Type B pancreatic cell (in vitro differentiated cells): ENCODE results near the gene TMEM217. TPM values are rescaled to one million over a fixed set of nuclear protein-coding genes. Genes with fewer than 3 reads are reported as not detected.
A peak's percentile ranks its signal among the peaks of the same experiment; 100 is the strongest.
"Not testable (repeated sequence)": the region's sequence is repeated elsewhere in the genome, so short reads cannot be mapped to it uniquely, and the experiment has no call there.

ENCODE experiments used
- DNase-seq: peaks from one replicate; pipeline ENCODE4 v3.0.0; 2021; ENCODE audit warnings: mixed read lengths; ENCODE audit not compliant: unreplicated experiment; ENCODE audit errors: extremely low spot score
- H3K27ac Mint-ChIP-seq: 2 replicates; pipeline ENCODE4 v1.8.0; 2021; ENCODE audit warnings: mild to moderate bottlenecking, mixed read lengths
- H3K27me3 Mint-ChIP-seq: 2 replicates; pipeline ENCODE4 v1.8.0; 2021; ENCODE audit warnings: mixed read lengths
- H3K36me3 Mint-ChIP-seq: 2 replicates; pipeline ENCODE4 v1.8.0; 2021; ENCODE audit warnings: mixed read lengths
- H3K4me1 Mint-ChIP-seq: one replicate; pipeline ENCODE4 v1.8.0; 2021; ENCODE audit warnings: mixed read lengths; ENCODE audit not compliant: unreplicated experiment
- H3K4me3 Mint-ChIP-seq: 2 replicates; pipeline ENCODE4 v1.8.0; 2021; ENCODE audit warnings: mild to moderate bottlenecking, mixed read lengths
- H3K9me3 Mint-ChIP-seq: 2 replicates; pipeline ENCODE4 v1.8.0; 2021; ENCODE audit warnings: mixed read lengths
- CTCF ChIP-seq: fragments of 200-600 bp; sonication (generic); conservative IDR thresholded peaks from 2 replicates; pipeline ENCODE4 v1.5.0; 2021; ENCODE audit warnings: antibody characterized with exemption, mild to moderate bottlenecking
- long read RNA-seq: library from polyadenylated mRNA; unstranded; transcript quantifications from one replicate; pipeline ENCODE4 v2.0.0, GENCODE V29; 2020
- total RNA-seq: library from RNA; stranded (reverse); gene quantifications from 2 replicates; pipeline ENCODE4 v1.2.1, GENCODE V29; 2021; ENCODE audit warnings: low replicate concordance

TMEM217 gene
- 1.1 and 1.3 TPM in 2 replicates for total RNA-seq
- long read RNA-seq, partial matches to known transcripts: 0 of 1 reads
- long read RNA-seq, other reads (novel, unspliced or antisense): 1 of 1 reads

- peak within 1 kb of the TSS; percentile 96 for H3K4me3 Mint-ChIP-seq
- peak; percentile 96 for DNase-seq
- TF ChIP-seq CTCF: no peak
- H3K9me3 Mint-ChIP-seq: no peaks in the 10 kb centered on the region
- peak within 1 kb of the TSS; percentile 35 for H3K27ac Mint-ChIP-seq
- no peaks in the 10 kb centered on the region for H3K27me3 Mint-ChIP-seq
- no peaks in the 10 kb centered on the region for H3K36me3 Mint-ChIP-seq
- peaks cover 21% of the 10 kb centered on the region for H3K4me1 Mint-ChIP-seq
These were observed at the start of gene TMEM217, which contains the start of gene TBC1D22B for GRCh38 chr6:37257634-37258404. Gene TMEM217 (minus strand): TSS chr6:37258144. CDS start chr6:37219030, 39,114 bp downstream. Gene TBC1D22B (plus strand): TSS chr6:37257772. CDS start chr6:37257918, 146 bp downstream.

GRCh38 chr6:37307484-37307883 lies 49.5 kb upstream of the TMEM217 start:
- not testable (repeated sequence) for DNase-seq, H3K4me3 Mint-ChIP-seq, H3K9me3 Mint-ChIP-seq, H3K27me3 Mint-ChIP-seq
- peaks cover 32% of the 10 kb centered on the region for H3K4me1 Mint-ChIP-seq
- H3K36me3 Mint-ChIP-seq: peaks cover 24% of the 10 kb centered on the region
- peak overlapping the region; percentile 74 for H3K27ac Mint-ChIP-seq

GRCh38 chr6:37306624-37307222 lies 48.8 kb upstream of the TMEM217 start:
- Mint-ChIP-seq H3K9me3 (no peaks in the 10 kb centered on the region), H3K36me3 (peaks cover 24% of the 10 kb centered on the region), H3K27me3 (no peaks in the 10 kb centered on the region), H3K27ac (no peak overlapping the region), H3K4me3 (no peak overlapping the region), H3K4me1 (peaks cover 32% of the 10 kb centered on the region)
- TF ChIP-seq CTCF: no peak
- DNase-seq: no peak

- no peak for TF ChIP-seq CTCF
- Mint-ChIP-seq H3K9me3 (no peaks in the 10 kb centered on the region), H3K4me3 (no peak overlapping the region), H3K4me1 (peaks cover 32% of the 10 kb centered on the region), H3K27ac (no peak overlapping the region), H3K36me3 (peaks cover 30% of the 10 kb centered on the region), H3K27me3 (no peaks in the 10 kb centered on the region)
- DNase-seq: no peak
These were observed 48.0 kb upstream of the TMEM217 start for GRCh38 chr6:37305841-37306425.

- Mint-ChIP-seq H3K4me1 (peaks cover 32% of the 10 kb centered on the region), H3K4me3 (no peak overlapping the region), H3K27ac (no peak overlapping the region), H3K36me3 (peaks cover 34% of the 10 kb centered on the region), H3K9me3 (no peaks in the 10 kb centered on the region), H3K27me3 (no peaks in the 10 kb centered on the region)
- no peak for DNase-seq
- TF ChIP-seq CTCF: no peak
These were observed 46.8 kb upstream of the TMEM217 start for GRCh38 chr6:37304766-37305165.
